Naive B cell (primary cell): ENCODE measurements around the gene ANKRD28. TPM values are rescaled to one million over a fixed set of nuclear protein-coding genes. Genes with fewer than 3 reads are reported as not detected.
A peak's percentile ranks its signal among the peaks of the same experiment; 100 is the strongest.
"Not testable (repeated sequence)": the region's sequence is repeated elsewhere in the genome, so short reads cannot be mapped to it uniquely, and the experiment has no call there.

ENCODE experiments used
- ATAC-seq, 2 donors: fragments of 150-1000 bp; cut with Tn5 transposase; 2 replicates each; pipeline ENCODE4 v1.10.0; 2021; ENCODE audit warnings: low read depth in 2 of 2, mild to moderate bottlenecking in 2 of 2, moderate library complexity in 2 of 2
- DNase-seq: peaks from one replicate; pipeline ENCODE4 v3.0.0; 2022
- H3K27ac Mint-ChIP-seq, 6 donors: one replicate each; pipeline ENCODE4 v1.8.0; 2020 to 2022; ENCODE audit warnings: mild to moderate bottlenecking in 6 of 6, mixed read lengths in 6 of 6, moderate library complexity in 5 of 6, inconsistent platforms in 2 of 6
- H3K27me3 Mint-ChIP-seq, 3 donors: one replicate each; pipeline ENCODE4 v1.8.0; 2021 to 2022; ENCODE audit warnings: mixed read lengths in 3 of 3, mild to moderate bottlenecking in 1 of 3
- H3K36me3 Mint-ChIP-seq, 2 donors: one replicate each; pipeline ENCODE4 v1.8.0; 2020 to 2022; ENCODE audit warnings: mixed read lengths in 2 of 2, inconsistent platforms in 1 of 2, mild to moderate bottlenecking in 1 of 2
- H3K4me1 Mint-ChIP-seq, 3 donors: one replicate each; pipeline ENCODE4 v1.8.0; 2020 to 2022; ENCODE audit warnings: mixed read lengths in 3 of 3, inconsistent platforms in 1 of 3, mild to moderate bottlenecking in 1 of 3, moderate library complexity in 1 of 3
- H3K4me3 Mint-ChIP-seq, 8 donors: one replicate each; pipeline ENCODE4 v1.8.0; 2020 to 2022; ENCODE audit warnings: mild to moderate bottlenecking in 8 of 8, mixed read lengths in 8 of 8, moderate library complexity in 8 of 8, inconsistent platforms in 2 of 8
- H3K9me3 Mint-ChIP-seq, 7 donors: one replicate each; pipeline ENCODE4 v1.8.0; 2020 to 2022; ENCODE audit warnings: mixed read lengths in 7 of 7, mild to moderate bottlenecking in 5 of 7, inconsistent platforms in 2 of 7, moderate library complexity in 1 of 7
- polyA plus RNA-seq, 6 donors: library from polyadenylated mRNA; unstranded; fragments of 300-500 nt; fragmentation: Illumina TruSeq; gene quantifications; one replicate each; pipeline ENCODE4 v1.2.3, GENCODE V29; 2021; ENCODE audit warnings: low read depth in 6 of 6

The ANKRD28 gene
- polyA plus RNA-seq, 6 donors from 2014 or later, result 5.6 to 13.2 (median 10.5) TPM

DNA sequence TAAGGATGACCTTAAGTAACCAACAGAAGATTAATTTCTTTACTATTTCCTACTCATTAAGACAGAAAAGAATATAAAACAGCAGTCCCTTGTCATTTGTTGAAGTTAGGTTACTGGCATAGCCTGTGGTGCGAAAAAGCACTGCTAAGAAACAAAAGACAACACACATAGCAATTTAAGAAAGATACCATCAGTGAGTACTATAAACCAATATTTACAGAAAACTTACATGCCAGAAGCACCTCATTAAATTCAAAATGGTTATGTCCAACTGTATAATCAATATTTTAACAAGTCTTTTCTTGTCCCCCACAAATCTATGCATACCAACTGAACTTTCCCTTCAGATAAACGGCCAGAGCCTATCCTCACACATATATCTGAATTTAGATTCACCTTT is 42.0 kb downstream of the ANKRD28 start:
- H3K36me3 Mint-ChIP-seq, result peaks cover 16 to 20% of the 10 kb centered on the region in 2 donors

GRCh38 chr3:15755181-15755580 is 42.6 kb downstream of the ANKRD28 start:
- no peaks in the 10 kb centered on the region for H3K9me3 Mint-ChIP-seq
- ATAC-seq (no peak), DNase-seq (no peak)
- H3K36me3 Mint-ChIP-seq, result peaks cover 14 to 16% of the 10 kb centered on the region in 2 donors
- H3K4me1 Mint-ChIP-seq, result peaks cover 6 to 17% (median 16%) of the 10 kb centered on the region in 3 donors
- H3K27ac Mint-ChIP-seq, result no peak overlapping the region
- H3K4me3 Mint-ChIP-seq, result no peak overlapping the region
- H3K27me3 Mint-ChIP-seq, result no peaks in the 10 kb centered on the region

More for the DNA sequence above, 42.0 kb downstream of the ANKRD28 start:
- DNase-seq (no peak), ATAC-seq (no peak)
- Mint-ChIP-seq H3K27ac (no peak overlapping the region), H3K4me1 (peaks cover 6 to 17% (median 16%) of the 10 kb centered on the region in 3 donors), H3K4me3 (no peak overlapping the region), H3K27me3 (no peaks in the 10 kb centered on the region), H3K9me3 (no peaks in the 10 kb centered on the region)

DNA sequence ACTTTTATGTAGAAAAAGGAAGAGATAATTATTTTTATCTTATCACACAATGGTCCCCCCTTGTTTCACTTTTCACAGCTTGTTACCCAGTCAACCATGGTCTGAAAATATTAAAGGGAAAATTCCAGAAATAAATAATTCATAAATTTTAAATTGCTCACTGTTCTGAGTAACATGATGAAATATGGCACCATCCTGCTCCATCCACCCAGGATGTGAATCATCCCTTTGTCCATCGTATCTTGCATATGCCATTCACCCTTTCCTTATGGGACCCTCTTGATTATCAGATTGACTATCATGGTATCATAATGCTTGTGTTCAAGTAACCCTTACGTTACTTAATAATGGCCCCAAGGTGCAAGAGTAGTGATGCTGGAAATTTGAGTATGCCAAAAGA is 43.7 kb downstream of the ANKRD28 start:
- Mint-ChIP-seq H3K4me1 (peaks cover 6 to 17% (median 16%) of the 10 kb centered on the region in 3 donors), H3K9me3 (no peaks in the 10 kb centered on the region), H3K36me3 (peaks cover 20 to 25% of the 10 kb centered on the region in 2 donors), H3K4me3 (no peak overlapping the region), H3K27me3 (no peaks in the 10 kb centered on the region), H3K27ac (peak overlapping the region in 1 of 6 donors; percentile 87)
- DNase-seq (no peak), ATAC-seq (no peak)

DNA sequence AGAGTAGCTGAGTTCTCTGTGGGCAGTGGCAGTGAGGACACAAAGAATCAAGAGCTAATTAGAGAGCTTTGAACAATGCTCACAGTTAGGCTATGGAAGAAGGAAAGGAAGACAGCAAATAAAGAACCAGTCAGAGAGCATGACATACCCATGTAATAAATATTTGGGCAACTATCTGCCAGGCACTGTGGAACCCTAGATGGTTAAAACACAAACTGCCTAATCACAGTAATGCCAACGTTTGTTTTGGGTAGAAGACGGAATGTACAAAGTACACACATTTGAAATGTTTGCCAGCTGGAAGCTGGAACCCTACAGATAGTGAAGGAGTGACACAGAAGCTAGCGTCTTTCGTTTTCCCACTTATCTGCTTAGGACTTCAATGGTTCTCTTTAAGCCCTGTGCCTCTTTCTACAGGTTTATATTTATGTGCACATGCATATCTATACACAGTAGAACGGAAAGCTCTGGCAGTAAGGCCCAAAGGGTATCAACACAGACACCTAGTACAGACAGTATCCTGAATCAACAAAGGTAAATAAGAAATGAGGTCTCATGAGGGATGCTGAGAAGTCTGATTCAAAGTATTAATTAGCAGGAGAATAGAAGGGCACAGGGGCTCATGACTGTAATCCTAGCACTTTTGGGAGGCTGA is 44.6 kb downstream of the ANKRD28 start:
- H3K36me3 Mint-ChIP-seq, result peaks cover 19 to 23% of the 10 kb centered on the region in 2 donors
- DNase-seq (no peak), ATAC-seq (no peak)
- H3K27me3 Mint-ChIP-seq, result no peaks in the 10 kb centered on the region
- H3K27ac Mint-ChIP-seq, result peak overlapping the region in 3 of 6 donors; percentile 8 to 87 (median 78)
- H3K9me3 Mint-ChIP-seq, result peaks cover 0 to 1% (median 0%) of the 10 kb centered on the region in 7 donors
- H3K4me1 Mint-ChIP-seq, result peaks cover 6 to 17% (median 13%) of the 10 kb centered on the region in 3 donors
- peak overlapping the region in 1 of 8 donors; percentile 23 for H3K4me3 Mint-ChIP-seq

DNA sequence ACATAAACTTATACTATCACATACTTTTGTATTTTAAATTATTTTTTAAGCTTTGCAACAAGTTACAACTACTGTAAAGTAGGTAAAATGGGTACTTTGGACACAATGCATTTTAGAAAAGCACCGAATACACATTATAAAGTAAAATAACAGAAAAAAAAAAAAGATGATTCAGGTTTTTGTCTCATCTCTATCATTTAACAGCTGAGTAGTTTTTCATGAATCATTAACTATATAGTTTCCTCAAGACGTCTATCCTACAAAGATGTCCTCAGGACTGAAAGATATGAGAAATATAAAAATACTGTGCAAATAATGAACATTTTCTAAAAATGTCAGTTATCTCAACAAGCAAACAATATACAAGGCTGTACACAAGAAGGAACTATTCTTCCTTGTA is 46.9 kb downstream of the ANKRD28 start:
- Mint-ChIP-seq H3K4me3 (no peak overlapping the region), H3K27ac (no peak overlapping the region), H3K9me3 (peaks cover 0 to 1% (median 0%) of the 10 kb centered on the region in 7 donors), H3K36me3 (peaks cover 25 to 28% of the 10 kb centered on the region in 2 donors), H3K4me1 (peaks cover 12 to 30% (median 19%) of the 10 kb centered on the region in 3 donors), H3K27me3 (no peaks in the 10 kb centered on the region)
- ATAC-seq (no peak), DNase-seq (no peak)

DNA sequence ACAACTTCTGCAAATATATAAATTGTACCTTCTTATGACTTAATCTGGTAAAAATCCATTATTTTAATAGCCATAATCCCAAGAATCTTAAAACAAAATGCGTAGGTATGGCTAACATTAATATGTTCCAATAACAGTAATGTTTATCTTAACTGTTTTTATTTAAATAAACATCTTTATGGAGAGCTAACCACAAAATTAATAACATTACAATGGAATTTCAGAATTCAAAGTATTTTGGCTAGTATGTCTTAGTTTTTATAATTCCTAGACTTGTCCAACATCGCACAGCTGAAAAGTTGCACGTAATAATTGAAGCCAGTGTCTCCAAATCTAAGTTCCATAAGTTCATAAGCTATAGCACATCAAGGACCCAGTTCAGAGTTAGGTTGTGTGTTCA is 47.6 kb downstream of the ANKRD28 start:
- Mint-ChIP-seq H3K9me3 (peaks cover 0 to 2% (median 0%) of the 10 kb centered on the region in 7 donors), H3K27me3 (no peaks in the 10 kb centered on the region)
- ATAC-seq, result no peak

GRCh38 chr3:15745896-15746295 is 51.9 kb downstream of the ANKRD28 start:
- H3K4me1 Mint-ChIP-seq, result peaks cover 6 to 15% (median 6%) of the 10 kb centered on the region in 3 donors
- H3K27ac Mint-ChIP-seq, result peak overlapping the region in 1 of 6 donors; percentile 37
- H3K36me3 Mint-ChIP-seq, result peaks cover 18 to 21% of the 10 kb centered on the region in 2 donors
- H3K4me3 Mint-ChIP-seq, ATAC-seq, DNase-seq, H3K27me3 Mint-ChIP-seq: not testable (repeated sequence)
- peaks cover 0 to 22% (median 13%) of the 10 kb centered on the region in 7 donors for H3K9me3 Mint-ChIP-seq

More for the DNA sequence above, 47.6 kb downstream of the ANKRD28 start:
- Mint-ChIP-seq H3K4me1 (peaks cover 12 to 30% (median 19%) of the 10 kb centered on the region in 3 donors), H3K36me3 (peaks cover 25 to 28% of the 10 kb centered on the region in 2 donors), H3K4me3 (no peak overlapping the region), H3K27ac (no peak overlapping the region)
- no peak for DNase-seq

DNA sequence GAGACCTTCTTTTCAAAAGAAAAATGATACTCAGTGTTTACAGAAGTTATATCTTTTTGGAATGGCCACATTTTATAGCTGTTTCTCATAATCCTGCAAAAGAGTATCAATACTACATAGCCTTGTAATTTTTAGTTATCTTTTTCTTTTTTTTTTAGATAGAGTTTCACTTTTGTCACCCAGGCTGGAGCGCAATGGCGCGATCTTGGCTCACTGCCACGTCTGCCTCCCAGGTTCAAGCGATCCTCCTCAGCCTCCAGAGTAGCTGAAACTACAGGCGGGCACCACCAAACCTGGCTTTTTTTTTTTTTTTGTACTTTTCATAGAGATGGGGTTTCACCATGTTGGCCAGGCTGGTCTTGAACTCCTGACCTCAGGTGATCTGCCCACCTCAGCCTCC is 53.6 kb downstream of the ANKRD28 start:
- ATAC-seq, result no peak
- Mint-ChIP-seq H3K27me3 (no peaks in the 10 kb centered on the region), H3K36me3 (peaks cover 25 to 33% of the 10 kb centered on the region in 2 donors), H3K9me3 (peaks cover 0 to 40% (median 29%) of the 10 kb centered on the region in 7 donors), H3K4me3 (no peak overlapping the region), H3K4me1 (peaks cover 6 to 15% (median 6%) of the 10 kb centered on the region in 3 donors), H3K27ac (no peak overlapping the region)
- no peak for DNase-seq

- H3K4me3 Mint-ChIP-seq, result no peak overlapping the region
- DNase-seq (no peak), ATAC-seq (no peak)
- H3K4me1 Mint-ChIP-seq, result peaks cover 6 to 15% (median 6%) of the 10 kb centered on the region in 3 donors
- H3K27me3 Mint-ChIP-seq, result no peaks in the 10 kb centered on the region
- H3K9me3 Mint-ChIP-seq, result peaks cover 0 to 45% (median 34%) of the 10 kb centered on the region in 7 donors
- peak overlapping the region in 2 of 6 donors; percentile 36 to 67 for H3K27ac Mint-ChIP-seq
- H3K36me3 Mint-ChIP-seq, result peaks cover 30 to 36% of the 10 kb centered on the region in 2 donors
Observed at GRCh38 chr3:15743587-15744009, 54.2 kb downstream of the ANKRD28 start.

- DNase-seq, ATAC-seq, H3K4me3 Mint-ChIP-seq, H3K27ac Mint-ChIP-seq, H3K27me3 Mint-ChIP-seq, H3K4me1 Mint-ChIP-seq: not testable (repeated sequence)
- Mint-ChIP-seq H3K36me3 (peaks cover 36% of the 10 kb centered on the region in 2 donors), H3K9me3 (peaks cover 0 to 59% (median 41%) of the 10 kb centered on the region in 7 donors)
Observed at GRCh38 chr3:15742236-15742635, 55.5 kb downstream of the ANKRD28 start.

DNA sequence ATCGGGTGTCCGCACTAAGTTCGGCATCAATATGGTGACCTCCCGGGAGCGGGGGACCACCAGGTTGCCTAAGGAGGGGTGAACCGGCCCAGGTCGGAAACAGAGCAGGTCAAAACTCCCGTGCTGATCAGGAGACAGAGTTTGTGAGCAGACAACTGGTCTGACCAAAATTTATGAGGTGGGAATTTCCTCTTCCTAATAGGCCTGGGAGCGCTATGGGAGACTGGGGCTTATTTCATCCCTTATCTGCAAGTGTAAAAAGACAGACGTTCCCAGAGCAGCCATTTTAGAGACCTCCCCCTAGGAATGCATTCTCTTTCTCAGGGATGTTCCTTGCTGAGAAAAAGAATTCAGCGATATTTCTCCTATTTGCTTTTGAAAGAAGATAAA is 59.2 kb downstream of the ANKRD28 start:
- not testable (repeated sequence) for H3K27me3 Mint-ChIP-seq, H3K4me1 Mint-ChIP-seq, H3K4me3 Mint-ChIP-seq, ATAC-seq, DNase-seq
- H3K36me3 Mint-ChIP-seq, result peaks cover 31 to 51% of the 10 kb centered on the region in 2 donors
- H3K9me3 Mint-ChIP-seq, result peaks cover 0 to 49% (median 37%) of the 10 kb centered on the region in 7 donors
- peak overlapping the region in 1 of 6 donors; percentile 30 for H3K27ac Mint-ChIP-seq

DNA sequence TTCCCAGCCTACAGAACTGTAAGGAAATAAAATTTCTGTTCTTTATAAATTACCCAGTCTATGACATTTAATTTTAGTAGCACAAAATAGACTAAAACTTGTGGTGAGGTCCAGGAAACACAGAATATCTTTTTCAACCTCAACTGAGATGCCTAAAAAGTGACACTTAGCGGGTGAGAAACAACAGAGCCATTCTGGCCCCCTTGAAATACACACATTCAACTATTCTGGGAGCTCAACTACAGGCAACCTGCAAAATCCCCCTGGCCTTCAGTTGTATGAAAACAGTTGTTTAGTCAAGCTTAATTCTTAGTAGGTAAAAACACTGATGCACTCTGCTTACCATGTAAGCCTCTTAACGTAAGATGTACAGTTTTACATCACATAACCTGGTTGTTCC is 66.8 kb downstream of the ANKRD28 start:
- Mint-ChIP-seq H3K9me3 (no peaks in the 10 kb centered on the region), H3K4me3 (no peak overlapping the region), H3K36me3 (peaks cover 11 to 25% of the 10 kb centered on the region in 2 donors), H3K27me3 (no peaks in the 10 kb centered on the region), H3K27ac (no peak overlapping the region), H3K4me1 (no peaks in the 10 kb centered on the region)
- ATAC-seq (no peak), DNase-seq (no peak)

DNA sequence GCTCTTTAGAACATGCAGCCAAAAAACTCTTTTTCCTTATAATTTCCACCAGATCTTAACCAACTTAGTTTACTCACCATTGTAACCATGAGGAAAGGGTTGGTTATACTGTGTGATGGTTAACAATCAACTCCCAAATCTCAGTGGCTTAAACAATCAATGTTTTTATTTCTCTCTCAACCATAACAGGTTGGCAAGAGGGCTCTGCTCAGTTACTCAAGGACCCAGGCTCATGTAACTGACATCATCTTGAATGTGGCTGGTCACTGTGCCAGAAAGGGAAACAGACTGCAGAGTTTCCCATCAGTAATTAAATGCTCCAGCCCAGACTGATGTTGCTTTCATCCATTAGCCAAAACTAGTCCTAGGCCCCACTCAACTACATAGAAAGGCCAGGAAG is 69.0 kb downstream of the ANKRD28 start:
- peaks cover 11 to 20% of the 10 kb centered on the region in 2 donors for H3K36me3 Mint-ChIP-seq
- no peaks in the 10 kb centered on the region for H3K4me1 Mint-ChIP-seq
- no peaks in the 10 kb centered on the region for H3K9me3 Mint-ChIP-seq
- H3K27ac Mint-ChIP-seq, result peak overlapping the region in 2 of 6 donors; percentile 0 to 4
- H3K27me3 Mint-ChIP-seq, result no peaks in the 10 kb centered on the region
- ATAC-seq (no peak), DNase-seq (no peak)
- H3K4me3 Mint-ChIP-seq, result no peak overlapping the region

DNA sequence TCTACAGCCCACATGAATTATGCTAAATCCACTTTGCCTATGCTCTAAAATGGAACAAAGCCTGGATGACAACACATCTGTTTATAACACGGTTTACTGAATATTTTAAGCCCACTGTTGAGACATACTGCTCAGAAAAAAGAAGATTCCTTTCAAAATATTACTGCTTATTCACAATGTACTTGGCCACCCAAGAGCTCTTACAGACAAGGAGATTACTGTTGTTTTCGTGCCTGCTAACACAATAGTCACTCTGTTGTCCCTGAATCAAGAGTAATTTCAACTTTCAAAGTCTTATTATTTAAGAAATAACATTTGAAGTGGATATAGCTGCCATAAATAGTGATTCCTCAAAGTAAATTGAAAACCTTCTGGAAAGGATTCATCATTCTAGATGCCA is 70.9 kb downstream of the ANKRD28 start:
- ATAC-seq, result no peak
- Mint-ChIP-seq H3K27ac (no peak overlapping the region), H3K4me1 (no peaks in the 10 kb centered on the region), H3K9me3 (no peaks in the 10 kb centered on the region), H3K36me3 (peaks cover 7 to 23% of the 10 kb centered on the region in 2 donors), H3K27me3 (no peaks in the 10 kb centered on the region), H3K4me3 (no peak overlapping the region)
- DNase-seq, result no peak
